K562 (cell line): ENCODE results near the gene CTDSPL. TPM values are rescaled to one million over a fixed set of nuclear protein-coding genes. Genes with fewer than 3 reads are reported as not detected.

ENCODE experiments used
- MGA ChIP-seq: fragments of 450-650 bp; IDR thresholded peaks from 2 replicates; pipeline ENCODE4 v1.6.1; 2016; ENCODE audit warnings: mild to moderate bottlenecking, moderate library complexity
- SRF ChIP-seq, 2 experiments: fragments of 250-450, 450-650 bp in 1 of 2; sonication (Bioruptor Pico) in 1 of 2; sonication (generic) in 1 of 2; formaldehyde crosslinking; IDR thresholded peaks; 2 replicates each; pipeline versions ENCODE4 v1.5.0 to v1.5.1; 2020 to 2022; ENCODE audit warnings: mild to moderate bottlenecking in 1 of 2, missing genetic modification reagents in 1 of 2
- ZC3H11A ChIP-seq: IDR thresholded peaks from 2 replicates; pipeline ENCODE4 v1.6.1; 2012; ENCODE audit warnings: low read depth, low read length, improper control_type of control experiment
- ZNF407 ChIP-seq: fragments of 450-650 bp; IDR thresholded peaks from 2 replicates; pipeline ENCODE4 v1.6.1; 2016; ENCODE audit warnings: low read depth
- polyA plus RNA-seq, 8 experiments: library from polyadenylated mRNA; depleted of rRNA in 4 of 8; stranded (reverse) in 5 of 8; unstranded in 3 of 8; fragments of >200 nt; fragmentation: Nextera tagmentation in 2 of 8; fragmentation: Illumina TruSeq in 1 of 8; extraction: Ambion mirVana in 2 of 8; extraction: Trizol in 1 of 8; gene quantifications; 2 replicates each; pipeline versions ENCODE4 v1.2.1 to v1.2.3, GENCODE V29; 2011 to 2014; ENCODE audit warnings: inconsistent platforms in 1 of 8, missing spikeins in 1 of 8
- total RNA-seq, 7 experiments: library from RNA; depleted of rRNA in 6 of 7; stranded (reverse); fragments of >200 nt in 6 of 7; fragmentation: Illumina TruSeq in 2 of 7; extraction: Trizol in 2 of 7; gene quantifications; 2 replicates each; pipeline versions ENCODE4 v1.2.1 to v1.2.3, GENCODE V29; 2011 to 2021; ENCODE audit warnings: low replicate concordance in 1 of 7

CTDSPL gene
- total and polyA plus RNA-seq, 9 of the 15 experiments (the other 6 are each of a cell fraction or from before 2014, with no cell fraction given), result 5.1 to 19.3 (median 11.3) TPM

GRCh38 chr3:38018296-38019266 lies 156.9 kb downstream of the CTDSPL start (continued):
- TF ChIP-seq MGA (no peak), SRF (CRISPR knock-in tag; IDR thresholded peaks at IDR 0.05) (peak in 1 of 2 experiments; percentile 97; a peak in 2 of 4 replicates), ZNF407 (0 out of 2 replicates have a peak, but pooled peaks have one; percentile 49), ZC3H11A (no peak)
